HCT116 (cell line): ENCODE results near the gene FAM120A. TPM values are rescaled to one million over a fixed set of nuclear protein-coding genes. Genes with fewer than 3 reads are reported as not detected.

ENCODE experiments used
- ATAC-seq: fragments of 200-7000 bp; cut with Tn5 transposase; 2 replicates; pipeline ENCODE4 v1.9.1; 2020; ENCODE audit warnings: mild to moderate bottlenecking, moderate library complexity
- BruUV-seq: library from RNA; stranded (reverse); fragments of 400-500 nt; replicated peaks from 2 replicates; lab custom pipeline; 2021; lab: Mats Ljungman, UMichigan
- CTCF ChIA-PET: fragments of 300-600 bp; sonication (Branson Sonifier 250); formaldehyde crosslinking; loops from one replicate; lab custom pipeline; 2021; ENCODE audit warnings: antibody characterized with exemption; lab: Charles Lee
- POLR2A ChIA-PET: fragments of 300-600, 350-600 bp; sonication (Branson Sonifier 250); formaldehyde crosslinking; loops from one replicate; lab custom pipeline; 2021; ENCODE audit warnings: antibody characterized with exemption; lab: Charles Lee
- RAD21 ChIA-PET, 2 experiments: fragments of 300-600 bp; sonication (Branson Sonifier 250); formaldehyde crosslinking; loops; one replicate each; lab custom pipeline; 2023; ENCODE audit warnings: low total read pairs in 2 of 2; ENCODE audit not compliant: uncharacterized antibody in 2 of 2, unreplicated experiment in 2 of 2, low non-redundant PET in 1 of 2; lab: Charles Lee
- DNase-seq: peaks from one replicate; pipeline ENCODE4 v3.0.0-alpha.2; 2010; ENCODE audit warnings: low read depth, low spot score
- H2AFZ ChIP-seq: fragments of 200-600 bp; shearing (Covaris generic), sonication (generic); 2 replicates; pipeline ENCODE4 v1.6.1; 2017; ENCODE audit warnings: low read depth, mixed run types, mixed read lengths, antibody characterized with exemption, low read length; ENCODE audit not compliant: poor library complexity, severe bottlenecking
- H3K27ac ChIP-seq: 2 replicates; pipeline ENCODE4 v1.5.1; 2012; ENCODE audit warnings: low read depth, low read length
- H3K27me3 ChIP-seq: fragments of 200-600 bp; sonication (generic); 2 replicates; pipeline ENCODE4 v1.6.1; 2016; ENCODE audit warnings: mixed run types, low read length, mixed read lengths; ENCODE audit not compliant: insufficient read depth
- H3K36me3 ChIP-seq, 2 experiments: fragments of 200-500 bp in 1 of 2; fragments of 200-600 bp in 1 of 2; sonication (Bioruptor generic) in 1 of 2; sonication (generic) in 1 of 2; 2 replicates each; pipeline versions ENCODE4 v1.5.1 to v1.6.1; 2014 to 2016; ENCODE audit warnings: low read length in 2 of 2, inconsistent platforms in 1 of 2, mixed read lengths in 1 of 2, mixed run types in 1 of 2; ENCODE audit not compliant: insufficient read depth in 2 of 2, control insufficient read depth in 1 of 2
- H3K4me1 ChIP-seq, 2 experiments: fragments of 200-600 bp in 1 of 2; sonication (generic) in 1 of 2; 2 replicates each; pipeline versions ENCODE4 v1.5.1 to v1.6.1; 2012 to 2017; ENCODE audit warnings: low read length in 2 of 2, inconsistent platforms in 1 of 2, mild to moderate bottlenecking in 1 of 2, mixed read lengths in 1 of 2, mixed run types in 1 of 2, moderate library complexity in 1 of 2; ENCODE audit not compliant: insufficient read depth in 2 of 2, control insufficient read depth in 1 of 2
- H3K4me2 ChIP-seq: fragments of 200-600 bp; sonication (generic); 2 replicates; pipeline ENCODE4 v1.6.1; 2017; ENCODE audit warnings: mixed run types, low read length, mixed read lengths
- H3K4me3 ChIP-seq, 2 experiments: fragments of 200-600 bp in 1 of 2; sonication (generic) in 1 of 2; replicated peaks in 1 of 2; 2 replicates each; pipeline ENCODE4 v1.5.1; 2011 to 2016; ENCODE audit warnings: low read length in 2 of 2, control low read depth in 1 of 2, low read depth in 1 of 2, mild to moderate bottlenecking in 1 of 2, mixed read lengths in 1 of 2, mixed run types in 1 of 2
- H3K79me2 ChIP-seq: fragments of 200-600 bp; sonication (generic); 2 replicates; pipeline ENCODE4 v1.6.1; 2017; ENCODE audit warnings: mild to moderate bottlenecking, mixed run types, low read length, moderate library complexity, mixed read lengths; ENCODE audit not compliant: insufficient read depth
- H3K9ac ChIP-seq: fragments of 200-600 bp; sonication (generic); 2 replicates; pipeline ENCODE4 v1.6.1; 2016; ENCODE audit warnings: low read length, mixed read lengths
- H3K9me2 ChIP-seq: fragments of 200-600 bp; sonication (generic), shearing (Covaris generic); 2 replicates; pipeline ENCODE4 v1.6.1; 2017; ENCODE audit warnings: mixed run types, mild to moderate bottlenecking, moderate library complexity; ENCODE audit not compliant: insufficient read depth
- H3K9me3 ChIP-seq, 2 experiments: fragments of 200-500 bp in 1 of 2; fragments of 200-600 bp in 1 of 2; sonication (Bioruptor generic) in 1 of 2; sonication (generic) in 1 of 2; 2 replicates each; pipeline ENCODE4 v1.6.1; 2014 to 2017; ENCODE audit warnings: low read length in 2 of 2, mixed read lengths in 2 of 2, inconsistent platforms in 1 of 2, low read depth in 1 of 2, mild to moderate bottlenecking in 1 of 2, mixed run types in 1 of 2, moderate library complexity in 1 of 2; ENCODE audit not compliant: control insufficient read depth in 1 of 2, insufficient read depth in 1 of 2
- H4K20me1 ChIP-seq: fragments of 200-600 bp; sonication (generic), shearing (Covaris generic); 2 replicates; pipeline ENCODE4 v1.6.1; 2017; ENCODE audit warnings: mixed run types, mild to moderate bottlenecking, moderate library complexity; ENCODE audit not compliant: insufficient read depth
- CEBPB ChIP-seq: IDR thresholded peaks from 2 replicates; pipeline ENCODE4 v1.6.1; 2012; ENCODE audit warnings: low read depth
- CTCF ChIP-seq, 3 experiments: fragments of 200-600 bp in 1 of 3; sonication (generic) in 1 of 3; IDR thresholded peaks in 2 of 3; conservative IDR thresholded peaks in 1 of 3; 2 replicates each; pipeline ENCODE4 v1.5.1; 2012 to 2017; ENCODE audit warnings: low read depth in 2 of 3, low read length in 2 of 3, antibody characterized with exemption in 1 of 3, borderline replicate concordance in 1 of 3, control low read depth in 1 of 3, mild to moderate bottlenecking in 1 of 3, mixed read lengths in 1 of 3, mixed run types in 1 of 3, moderate library complexity in 1 of 3; ENCODE audit not compliant: insufficient read depth in 1 of 3
- ELF1 ChIP-seq: IDR thresholded peaks from 2 replicates; pipeline ENCODE4 v1.6.1; 2012; ENCODE audit warnings: low read depth, borderline replicate concordance
- RAD21 ChIP-seq: IDR thresholded peaks from 2 replicates; pipeline ENCODE4 v1.6.1; 2012; ENCODE audit warnings: low read depth, mild to moderate bottlenecking
- REST ChIP-seq: IDR thresholded peaks from 2 replicates; pipeline ENCODE4 v1.6.1; 2012; ENCODE audit warnings: low read depth
- ZBTB33 ChIP-seq: IDR thresholded peaks from 2 replicates; pipeline ENCODE4 v1.6.1; 2011; ENCODE audit warnings: mild to moderate bottlenecking, low read length, moderate library complexity; ENCODE audit not compliant: insufficient replicate concordance; ENCODE audit errors: extremely low read depth
- intact Hi-C: fragments of 100-400 bp; cut with micrococcal nuclease; formaldehyde crosslinking; loops from 2 replicates; pipeline ENCODE4 v1.10.0; 2022
- total RNA-seq: library from RNA; stranded (reverse); gene quantifications from one replicate; pipeline ENCODE4 v1.2.1, GENCODE V29; 2021; ENCODE audit not compliant: unreplicated experiment

FAM120A gene
- total RNA-seq, 1 experiment from 2014 or later = 122 TPM

GRCh38 chr9:93522736-93523135 lies 71.3 kb downstream of the FAM120A start:
- Histone ChIP-seq H2AFZ (no peak overlapping the region), H3K4me1 (no peaks in the 10 kb centered on the region), H3K9ac (no peak overlapping the region), H3K4me2 (no peak overlapping the region), H3K9me3 (no peaks in the 10 kb centered on the region), H3K27ac (no peak overlapping the region), H3K4me3 (no peak overlapping the region), H3K36me3 (peaks cover 3 to 23% of the 10 kb centered on the region in 2 experiments; a peak in 2 of 4 replicates), H3K9me2 (no peaks in the 10 kb centered on the region), H3K79me2 (peaks cover 83% of the 10 kb centered on the region), H3K27me3 (no peaks in the 10 kb centered on the region), H4K20me1 (no peaks in the 10 kb centered on the region)
- ChIA-PET POLR2A (no interaction called here), CTCF (no interaction called here), RAD21 (no interaction called here)
- no peak for ATAC-seq
- BruUV-seq = no TSS peak
- intact Hi-C loops = no loop called here
- no peak for DNase-seq
- TF ChIP-seq ZBTB33 = no peak
- no peak for TF ChIP-seq CEBPB
- TF ChIP-seq ELF1 = no peak
- TF ChIP-seq REST = no peak
- TF ChIP-seq CTCF (IDR thresholded peaks at IDR 0.05 in 2 of 3, conservative IDR thresholded peaks at IDR 0.05 in 1 of 3; ENCODE audit: borderline replicate concordance in 1 of 3, insufficient read depth in 1 of 3, low read depth in 2 of 3, low read length in 2 of 3) = no peak
- TF ChIP-seq RAD21 = no peak
